ENCODE results near the gene LY9. TPM values are rescaled to one million over a fixed set of nuclear protein-coding genes. Genes with fewer than 3 reads are reported as not detected.
A peak's percentile ranks its signal among the peaks of the same experiment; 100 is the strongest.

Gene LY9
- total RNA-seq, 5 donors from 2014 or later (not counting 1 experiment from before 2014, with no cell fraction given) = 95.4 to 127 (median 101) TPM

DNA sequence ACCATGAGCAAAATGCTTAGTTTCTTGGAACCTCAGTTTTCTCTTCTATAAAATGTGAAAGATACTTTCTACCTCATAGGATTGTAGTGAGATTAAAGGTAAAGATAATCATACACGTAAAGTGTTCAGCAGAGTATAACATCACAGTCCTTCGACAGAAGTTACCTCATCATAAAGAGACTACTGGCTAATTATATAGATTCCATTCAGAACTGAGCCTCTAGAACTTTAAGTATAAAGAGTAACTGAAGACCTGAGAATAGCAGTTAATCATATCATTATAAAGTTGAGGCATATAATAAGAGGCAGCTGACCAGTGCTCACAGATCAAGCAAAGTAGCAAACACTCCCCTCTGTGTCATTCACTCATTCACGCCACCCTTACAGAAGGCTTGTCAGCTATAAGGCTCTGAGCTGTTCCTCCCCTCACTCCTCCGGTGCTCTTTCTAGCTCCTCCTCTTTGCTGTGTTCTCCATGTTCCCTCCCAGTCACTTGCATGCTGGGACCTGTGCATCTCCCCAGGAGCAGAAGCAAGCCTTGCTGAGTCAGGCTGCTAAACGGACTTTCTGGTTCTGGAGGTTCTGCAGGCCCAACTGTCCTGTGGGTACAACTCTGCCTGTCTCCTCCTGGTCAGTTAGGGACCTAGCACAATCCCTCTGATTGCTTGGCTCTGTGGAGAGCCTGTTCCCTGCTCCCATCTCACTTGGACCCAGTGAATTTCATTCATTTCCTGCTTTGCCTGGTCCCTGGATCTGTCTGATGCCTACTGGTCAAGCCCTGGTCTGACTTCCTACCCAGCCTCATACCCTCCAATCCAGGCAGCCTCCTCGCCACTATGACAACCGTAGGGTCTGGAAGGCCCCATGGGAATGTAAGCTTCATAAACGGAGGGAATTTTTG lies 28.3 kb upstream of the LY9 start:
- peak in 10 of 35 experiments; percentile 9 to 57 (median 21) for DNase-seq
- Histone ChIP-seq H3K36me3 (ENCODE audit: control insufficient read depth in 2 of 2, extremely low read depth in 1 of 2, insufficient read depth in 1 of 2, low read length in 1 of 2) (no peaks in the 10 kb centered on the region), H3K4me1 (ENCODE audit: control insufficient read depth in 1 of 2, extremely low read depth in 1 of 2, insufficient read depth in 2 of 2, low read length in 2 of 2) (peaks cover 12 to 17% of the 10 kb centered on the region in 2 experiments), H3K9me3 (no peaks in the 10 kb centered on the region), H3K4me3 (ENCODE audit: control insufficient read depth in 1 of 2, extremely low read depth in 1 of 2, low read length in 1 of 2) (peak overlapping the region; percentile 39 to 45), H3K27me3 (replicated peaks in 1 of 2; ENCODE audit: control insufficient read depth in 2 of 2, extremely low read depth in 1 of 2, insufficient read depth in 2 of 2, low read length in 1 of 2) (no peaks in the 10 kb centered on the region), H3K27ac (ENCODE audit: low read length) (peak overlapping the region; percentile 90)
- Mint-ChIP-seq H3K27ac (peak overlapping the region; percentile 96 to 98), H3K27me3 (no peaks in the 10 kb centered on the region), H3K9me3 (no peaks in the 10 kb centered on the region), H3K36me3 (no peaks in the 10 kb centered on the region), H3K4me3 (peak overlapping the region; percentile 74 to 83 (median 75)), H3K4me1 (peaks cover 21% of the 10 kb centered on the region in 3 donors)
- CTCF ChIA-PET = interaction anchor here (0.6 to 5.2 kb wide), 48 partner anchors 8 to 386 kb away, joined by 3 to 101 read pairs (median 5); partner anchors contain the start of genes CD48 (in 1 of the 2), ITLN2 (in 1 of the 2), LY9 (in 1 of the 2) and SLAMF1 (in 1 of the 2)
- POLR2A ChIA-PET = interaction anchor here (0.6 to 1.5 kb wide), 3 partner anchors 84 to 405 kb away, joined by 3 to 7 read pairs (median 3); no protein-coding TSS in a partner anchor
- ATAC-seq (replicated peaks in 1 of 4) = peak; percentile 63 to 75 (median 66)
- WGBS (ENCODE audit: insufficient coverage) = 25% methylated on average over 3 of the region's 8 CpGs

DNA sequence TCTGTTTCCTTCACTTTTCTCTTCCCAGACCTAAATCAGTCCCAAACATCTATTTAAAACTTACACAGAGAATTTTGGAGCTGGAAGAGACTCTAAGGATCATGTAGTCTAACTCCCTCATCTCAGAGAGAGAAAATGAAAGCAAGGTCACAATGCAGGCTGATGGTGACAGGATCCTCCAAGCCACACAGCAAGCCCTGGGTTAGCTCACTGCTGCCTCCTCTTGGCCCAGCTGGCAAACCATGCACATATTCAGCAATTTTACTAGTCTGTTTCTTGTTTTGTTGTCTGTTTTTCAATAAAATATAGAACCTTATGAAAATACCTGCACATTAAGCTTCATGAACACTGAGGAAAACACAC lies 27.7 kb upstream of the LY9 start:
- Histone ChIP-seq H3K9me3 (no peaks in the 10 kb centered on the region), H3K4me3 (ENCODE audit: control insufficient read depth in 1 of 2, extremely low read depth in 1 of 2, low read length in 1 of 2) (peak overlapping the region; percentile 39 to 45), H3K36me3 (ENCODE audit: control insufficient read depth in 2 of 2, extremely low read depth in 1 of 2, insufficient read depth in 1 of 2, low read length in 1 of 2) (no peaks in the 10 kb centered on the region), H3K4me1 (ENCODE audit: control insufficient read depth in 1 of 2, extremely low read depth in 1 of 2, insufficient read depth in 2 of 2, low read length in 2 of 2) (peaks cover 12 to 17% of the 10 kb centered on the region in 2 experiments), H3K27me3 (replicated peaks in 1 of 2; ENCODE audit: control insufficient read depth in 2 of 2, extremely low read depth in 1 of 2, insufficient read depth in 2 of 2, low read length in 1 of 2) (no peaks in the 10 kb centered on the region), H3K27ac (ENCODE audit: low read length) (peak overlapping the region; percentile 90)
- CTCF ChIA-PET = interaction anchor here (0.5 to 5.2 kb wide), 51 partner anchors 9 to 385 kb away, joined by 3 to 101 read pairs (median 5); partner anchors contain the start of genes CD48 (in 1 of the 2), ITLN2 (in 1 of the 2), LY9 (in 1 of the 2) and SLAMF1 (in 1 of the 2)
- peak overlapping the region; percentile 96 to 98 for H3K27ac Mint-ChIP-seq
- H3K9me3 Mint-ChIP-seq = no peaks in the 10 kb centered on the region
- DNase-seq (peak; percentile 65 to 93 (median 85)), ATAC-seq (replicated peaks in 1 of 4) (peak; percentile 93 to 96 (median 94))
- no peaks in the 10 kb centered on the region for H3K36me3 Mint-ChIP-seq
- no peaks in the 10 kb centered on the region for H3K27me3 Mint-ChIP-seq
- POLR2A ChIA-PET = interaction anchor here (0.6 to 1.5 kb wide), 5 partner anchors 84 to 464 kb away, joined by 3 to 7 read pairs (median 3); no protein-coding TSS in a partner anchor
- peak overlapping the region; percentile 74 to 83 (median 75) for H3K4me3 Mint-ChIP-seq
- peaks cover 21% of the 10 kb centered on the region in 3 donors for H3K4me1 Mint-ChIP-seq

DNA sequence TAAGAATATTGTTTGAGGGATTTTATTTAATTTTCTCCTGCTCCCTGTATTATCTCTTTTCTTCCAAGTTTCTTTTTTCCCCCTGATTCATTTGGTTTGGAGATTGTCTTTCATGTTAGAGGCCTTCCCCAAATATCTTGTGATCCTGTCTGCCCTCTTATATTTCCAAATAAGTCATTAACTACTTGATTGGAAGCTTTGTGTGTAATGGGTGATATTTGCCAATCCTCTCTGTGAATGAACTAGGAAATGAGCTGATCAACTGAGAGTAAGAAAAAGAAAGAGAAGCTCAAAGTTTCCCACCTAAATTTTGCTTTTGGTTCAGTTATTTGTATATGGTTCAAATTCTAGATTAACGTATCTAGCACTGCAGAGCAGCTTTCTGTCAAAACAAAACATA lies 23.6 kb upstream of the LY9 start:
- Histone ChIP-seq H3K27me3 (replicated peaks in 1 of 2; ENCODE audit: control insufficient read depth in 2 of 2, extremely low read depth in 1 of 2, insufficient read depth in 2 of 2, low read length in 1 of 2) (peaks cover 0 to 7% of the 10 kb centered on the region in 2 experiments), H3K27ac (ENCODE audit: low read length) (no peak overlapping the region), H3K36me3 (ENCODE audit: control insufficient read depth in 2 of 2, extremely low read depth in 1 of 2, insufficient read depth in 1 of 2, low read length in 1 of 2) (no peaks in the 10 kb centered on the region), H3K4me3 (ENCODE audit: control insufficient read depth in 1 of 2, extremely low read depth in 1 of 2, low read length in 1 of 2) (no peak overlapping the region), H3K9me3 (no peaks in the 10 kb centered on the region), H3K4me1 (ENCODE audit: control insufficient read depth in 1 of 2, extremely low read depth in 1 of 2, insufficient read depth in 2 of 2, low read length in 2 of 2) (peaks cover 6 to 8% of the 10 kb centered on the region in 2 experiments)
- no peaks in the 10 kb centered on the region for H3K9me3 Mint-ChIP-seq
- peaks cover 19 to 27% (median 24%) of the 10 kb centered on the region in 3 donors for H3K4me1 Mint-ChIP-seq
- WGBS (ENCODE audit: insufficient coverage) = no CpG with 5 or more reads among the region's 1 CpG
- H3K4me3 Mint-ChIP-seq = no peak overlapping the region
- DNase-seq (no peak), ATAC-seq (replicated peaks in 1 of 4) (no peak)
- H3K27me3 Mint-ChIP-seq = peaks cover 0 to 4% of the 10 kb centered on the region in 2 donors
- H3K36me3 Mint-ChIP-seq = no peaks in the 10 kb centered on the region
- CTCF ChIA-PET = interaction anchor here (0.9 to 2.0 kb wide), 9 partner anchors 22 to 180 kb away, joined by 3 to 7 read pairs (median 3); no protein-coding TSS in a partner anchor
- H3K27ac Mint-ChIP-seq = no peak overlapping the region
- POLR2A ChIA-PET = interaction anchor here in 1 of 2 donors (0.6 kb wide), 1 partner anchor 108 kb away, joined by 3 read pairs; no protein-coding TSS in a partner anchor

GRCh38 chr1:160773093-160773492 lies 22.9 kb upstream of the LY9 start:
- Histone ChIP-seq H3K36me3 (ENCODE audit: control insufficient read depth in 2 of 2, extremely low read depth in 1 of 2, insufficient read depth in 1 of 2, low read length in 1 of 2) (no peaks in the 10 kb centered on the region), H3K4me3 (ENCODE audit: control insufficient read depth in 1 of 2, extremely low read depth in 1 of 2, low read length in 1 of 2) (no peak overlapping the region), H3K27me3 (replicated peaks in 1 of 2; ENCODE audit: control insufficient read depth in 2 of 2, extremely low read depth in 1 of 2, insufficient read depth in 2 of 2, low read length in 1 of 2) (peaks cover 0 to 7% of the 10 kb centered on the region in 2 experiments), H3K27ac (ENCODE audit: low read length) (no peak overlapping the region), H3K9me3 (no peaks in the 10 kb centered on the region), H3K4me1 (ENCODE audit: control insufficient read depth in 1 of 2, extremely low read depth in 1 of 2, insufficient read depth in 2 of 2, low read length in 2 of 2) (peaks cover under 1 to 6% of the 10 kb centered on the region in 2 experiments)
- H3K4me1 Mint-ChIP-seq = peaks cover 16 to 23% (median 21%) of the 10 kb centered on the region in 3 donors
- CTCF ChIA-PET = interaction anchor here (1.3 to 2.0 kb wide), 9 partner anchors 22 to 179 kb away, joined by 3 to 7 read pairs (median 3); no protein-coding TSS in a partner anchor
- POLR2A ChIA-PET = interaction anchor here in 1 of 2 donors (0.5 kb wide), 1 partner anchor 162 kb away, joined by 3 read pairs; no protein-coding TSS in a partner anchor
- H3K27ac Mint-ChIP-seq = no peak overlapping the region
- peaks cover 0 to 4% of the 10 kb centered on the region in 2 donors for H3K27me3 Mint-ChIP-seq
- no peak overlapping the region for H3K4me3 Mint-ChIP-seq
- no CpG with 5 or more reads among the region's 3 CpGs for WGBS (ENCODE audit: insufficient coverage)
- ATAC-seq (replicated peaks in 1 of 4) (no peak), DNase-seq (no peak)
- H3K9me3 Mint-ChIP-seq = no peaks in the 10 kb centered on the region
- H3K36me3 Mint-ChIP-seq = no peaks in the 10 kb centered on the region

- Histone ChIP-seq H3K36me3 (ENCODE audit: control insufficient read depth in 2 of 2, extremely low read depth in 1 of 2, insufficient read depth in 1 of 2, low read length in 1 of 2) (no peaks in the 10 kb centered on the region), H3K27me3 (replicated peaks in 1 of 2; ENCODE audit: control insufficient read depth in 2 of 2, extremely low read depth in 1 of 2, insufficient read depth in 2 of 2, low read length in 1 of 2) (peaks cover 0 to 7% of the 10 kb centered on the region in 2 experiments), H3K27ac (ENCODE audit: low read length) (no peak overlapping the region), H3K9me3 (no peaks in the 10 kb centered on the region), H3K4me3 (ENCODE audit: control insufficient read depth in 1 of 2, extremely low read depth in 1 of 2, low read length in 1 of 2) (no peak overlapping the region), H3K4me1 (ENCODE audit: control insufficient read depth in 1 of 2, extremely low read depth in 1 of 2, insufficient read depth in 2 of 2, low read length in 2 of 2) (peaks cover 0 to 4% of the 10 kb centered on the region in 2 experiments)
- Mint-ChIP-seq H3K4me3 (no peak overlapping the region), H3K36me3 (no peaks in the 10 kb centered on the region), H3K9me3 (no peaks in the 10 kb centered on the region), H3K27me3 (peaks cover 0 to 4% of the 10 kb centered on the region in 2 donors), H3K4me1 (peaks cover 13 to 21% (median 18%) of the 10 kb centered on the region in 3 donors), H3K27ac (no peak overlapping the region)
- DNase-seq (no peak), ATAC-seq (replicated peaks in 1 of 4) (no peak)
- ChIA-PET CTCF (interaction anchor here (0.5 to 3.1 kb wide), 15 partner anchors 10 to 521 kb away, joined by 3 to 20 read pairs (median 3); partner anchors contain the start of gene LY9 (in 1 of the 2)), POLR2A (interaction anchor here (0.6 to 1.0 kb wide), 2 partner anchors 94 to 290 kb away, joined by 3 to 4 read pairs; no protein-coding TSS in a partner anchor)
- 93% methylated on average over 2 of the region's 2 CpGs for WGBS (ENCODE audit: insufficient coverage)
Measured at GRCh38 chr1:160774886-160775719, 20.9 kb upstream of the LY9 start.

Measured in T-cell (primary cell).